Stimulated activated CD4-positive, alpha-beta T cell treated with anti-CD3 and anti-CD28 coated beads, Interleukin-1b, Interleukin-23, amount 100 ng/mL, for 1 hour (primary cell): ENCODE results near the gene TNFRSF25.

Experiments
- DNase-seq, 2 donors: peaks; one replicate each; pipeline ENCODE4 v3.0.0-alpha.2; 2020; ENCODE audit warnings: low read depth in 2 of 2

The TNFRSF25 gene

GRCh38 chr1:6488602-6489382 lies 22.8 kb upstream of the TNFRSF25 start:
- no peak for DNase-seq

- no peak for DNase-seq
These were observed 22.0 kb upstream of the TNFRSF25 start for GRCh38 chr1:6487804-6488484.

- peak; percentile 74 to 88 for DNase-seq
These were observed 20.5 kb upstream of the TNFRSF25 start for GRCh38 chr1:6486433-6487011.

GRCh38 chr1:6485168-6486101 lies 19.5 kb upstream of the TNFRSF25 start:
- DNase-seq: no peak

GRCh38 chr1:6484826-6485167 lies 18.8 kb upstream of the TNFRSF25 start:
- DNase-seq: no peak

GRCh38 chr1:6483761-6484117 lies 17.8 kb upstream of the TNFRSF25 start:
- DNase-seq: no peak

- no peak for DNase-seq
These were observed 17.2 kb upstream of the TNFRSF25 start for GRCh38 chr1:6483017-6483760.

GRCh38 chr1:6481820-6482219 lies 15.8 kb upstream of the TNFRSF25 start:
- no peak for DNase-seq

GRCh38 chr1:6477039-6477820 lies 11.3 kb upstream of the TNFRSF25 start:
- DNase-seq: no peak

- DNase-seq: no peak
These were observed 10.5 kb upstream of the TNFRSF25 start for GRCh38 chr1:6476483-6476882.

GRCh38 chr1:6475381-6476133 lies 9.6 kb upstream of the TNFRSF25 start:
- peak; percentile 64 to 72 for DNase-seq

GRCh38 chr1:6474815-6475282 lies 8.9 kb upstream of the TNFRSF25 start:
- no peak for DNase-seq

GRCh38 chr1:6473974-6474814 lies 8.2 kb upstream of the TNFRSF25 start:
- DNase-seq: no peak

GRCh38 chr1:6473156-6473555 lies 7.2 kb upstream of the TNFRSF25 start:
- DNase-seq: no peak

- no peak for DNase-seq
These were observed 6.4 kb upstream of the TNFRSF25 start for GRCh38 chr1:6472391-6472790.

GRCh38 chr1:6471970-6472368 lies 6.0 kb upstream of the TNFRSF25 start:
- DNase-seq: no peak

GRCh38 chr1:6471086-6471969 lies 5.4 kb upstream of the TNFRSF25 start:
- no peak for DNase-seq
